Uterus (tissue), 2 donors: Measurements from ENCODE around the gene SYT9.

ENCODE experiments used
- CTCF ChIP-seq, 4 experiments: fragments of 200-600 bp in 2 of 4; fragments of 450-650 bp in 2 of 4; sonication (generic) in 2 of 4; IDR thresholded peaks; one replicate each; pipeline ENCODE4 v1.5.1; 2016 to 2019; ENCODE audit warnings: antibody characterized with exemption in 4 of 4, mild to moderate bottlenecking in 2 of 4, moderate library complexity in 1 of 4
- POLR2A ChIP-seq, 2 donors: fragments of 450-650 bp; IDR thresholded peaks; one replicate each; pipeline ENCODE4 v1.6.1; 2016; ENCODE audit warnings: antibody characterized with exemption in 2 of 2, mild to moderate bottlenecking in 1 of 2, moderate library complexity in 1 of 2

DNA sequence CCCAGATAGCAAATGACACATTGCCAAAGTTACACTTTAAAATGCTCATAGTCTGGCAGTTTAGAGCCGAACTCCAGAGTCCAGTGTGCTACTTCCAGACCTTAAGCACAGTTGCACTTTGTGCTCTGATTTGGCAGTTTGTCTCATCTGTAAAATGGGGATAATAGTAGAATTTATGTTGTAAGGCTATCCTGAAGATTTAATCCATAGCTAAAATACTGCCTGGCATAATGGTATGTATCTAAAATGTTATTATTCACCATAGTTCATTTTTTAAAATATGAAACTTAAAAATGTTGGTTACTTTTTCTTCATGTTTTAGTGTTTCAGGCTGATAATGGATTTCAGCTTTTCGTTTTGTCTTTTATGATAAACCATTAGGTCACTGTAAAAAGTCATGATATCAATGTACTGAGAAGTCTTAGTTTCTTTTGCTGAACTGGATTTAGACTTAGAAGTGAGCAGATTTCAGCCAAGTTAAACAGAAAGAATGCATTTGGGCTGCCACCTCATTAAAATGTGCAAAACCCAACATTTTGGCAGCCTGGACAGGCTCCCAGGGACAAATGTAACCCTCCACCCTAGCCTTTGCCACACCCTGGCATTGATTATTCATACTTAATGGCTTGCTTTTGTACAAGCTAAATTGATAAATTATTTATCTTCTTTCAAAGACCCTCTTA lies 234.5 kb downstream of the SYT9 start:
- no peak for TF ChIP-seq CTCF (IDR thresholded peaks at IDR 0.05)
- no peak for TF ChIP-seq POLR2A (IDR thresholded peaks at IDR 0.05)
